ENCODE measurements around the gene IQSEC1.

Gene IQSEC1

GRCh38 chr3:12954891-12955650 lies 118.2 kb downstream of the IQSEC1 start:
- TF ChIP-seq POLR2AphosphoS5 (IDR thresholded peaks at IDR 0.05; ENCODE audit: low read depth, low read length) (no peak), TAF1 (IDR thresholded peaks at IDR 0.05; ENCODE audit: borderline replicate concordance, insufficient read depth, low read length) (no peak), FOXP2 (optimal IDR thresholded peaks at IDR 0.05; ENCODE audit: borderline replicate concordance, extremely low read depth, extremely low read length, insufficient read depth) (no peak), REST (IDR thresholded peaks at IDR 0.05; ENCODE audit: insufficient read depth in 1 of 2, low read depth in 2 of 2, low read length in 2 of 2) (no peak)

- TF ChIP-seq FOXP2 (optimal IDR thresholded peaks at IDR 0.05; ENCODE audit: borderline replicate concordance, extremely low read depth, extremely low read length, insufficient read depth) (no peak), REST (IDR thresholded peaks at IDR 0.05; ENCODE audit: insufficient read depth in 1 of 2, low read depth in 2 of 2, low read length in 2 of 2) (no peak), SIN3A (IDR thresholded peaks at IDR 0.05; ENCODE audit: borderline replicate concordance, insufficient read depth, low read length) (no peak), POLR2AphosphoS5 (IDR thresholded peaks at IDR 0.05; ENCODE audit: low read depth, low read length) (no peak), TAF1 (IDR thresholded peaks at IDR 0.05; ENCODE audit: borderline replicate concordance, insufficient read depth, low read length) (no peak)
Observed at GRCh38 chr3:12954180-12954579, 119.0 kb downstream of the IQSEC1 start.

GRCh38 chr3:12953201-12953995 lies 119.8 kb downstream of the IQSEC1 start:
- no peak for TF ChIP-seq REST (IDR thresholded peaks at IDR 0.05; ENCODE audit: insufficient read depth in 1 of 2, low read depth in 2 of 2, low read length in 2 of 2)
- no peak for TF ChIP-seq FOXP2 (optimal IDR thresholded peaks at IDR 0.05; ENCODE audit: borderline replicate concordance, extremely low read depth, extremely low read length, insufficient read depth)
- no peak for TF ChIP-seq POLR2AphosphoS5 (IDR thresholded peaks at IDR 0.05; ENCODE audit: low read depth, low read length)
- TF ChIP-seq TAF1 (IDR thresholded peaks at IDR 0.05; ENCODE audit: borderline replicate concordance, insufficient read depth, low read length), result no peak
- no peak for TF ChIP-seq SIN3A (IDR thresholded peaks at IDR 0.05; ENCODE audit: borderline replicate concordance, insufficient read depth, low read length)

- no peak for TF ChIP-seq REST (IDR thresholded peaks at IDR 0.05; ENCODE audit: insufficient read depth in 1 of 2, low read depth in 2 of 2, low read length in 2 of 2)
Observed at GRCh38 chr3:12952343-12953200, 120.7 kb downstream of the IQSEC1 start.
